Stomach (tissue), 9 donors: ENCODE measurements around the gene FTH1. TPM values are rescaled to one million over a fixed set of nuclear protein-coding genes. Genes with fewer than 3 reads are reported as not detected.

Source experiments
- DNase-seq, 2 donors: peaks; one replicate each; pipeline versions ENCODE4 v3.0.0 to v3.0.0-alpha.2; 2013 to 2019
- H3K27ac ChIP-seq, 5 donors: fragments of 200-600 bp in 4 of 5; sonication (generic) in 4 of 5; one replicate each; pipeline ENCODE4 v1.5.1; 2013 to 2019; ENCODE audit warnings: mild to moderate bottlenecking in 1 of 5, moderate library complexity in 1 of 5
- H3K27me3 ChIP-seq, 3 donors: fragments of 200-600 bp; sonication (generic); one replicate each; pipeline ENCODE4 v1.5.1; 2017 to 2019; ENCODE audit warnings: mixed run types in 1 of 3
- H3K36me3 ChIP-seq, 4 donors: fragments of 200-600 bp; sonication (generic); 1 replicate in 3 of 4; 2 replicates in 1 of 4; pipeline ENCODE4 v1.5.1; 2016 to 2019
- H3K4me1 ChIP-seq, 4 donors: fragments of 200-600 bp; sonication (generic); one replicate each; pipeline ENCODE4 v1.5.1; 2016 to 2019
- H3K4me3 ChIP-seq, 4 donors: fragments of 200-600 bp; sonication (generic) in 3 of 4; one replicate each; pipeline ENCODE4 v1.5.1; 2016 to 2019; ENCODE audit warnings: mild to moderate bottlenecking in 1 of 4
- H3K9me3 ChIP-seq, 4 donors: fragments of 200-600 bp; sonication (generic); one replicate each; pipeline ENCODE4 v1.5.1; 2016 to 2019
- CTCF ChIP-seq, 7 experiments: fragments of 450-650 bp in 4 of 7; fragments of 200-600 bp in 3 of 7; sonication (generic) in 3 of 7; IDR thresholded peaks; one replicate each; pipeline ENCODE4 v1.5.1; 2016 to 2019; ENCODE audit warnings: antibody characterized with exemption in 7 of 7, control low read depth in 2 of 7, mild to moderate bottlenecking in 1 of 7
- EP300 ChIP-seq: sonication (generic); formaldehyde crosslinking; IDR thresholded peaks from one replicate; pipeline ENCODE4 v1.6.1; 2017; ENCODE audit warnings: antibody characterized with exemption
- POLR2A ChIP-seq, 4 donors: fragments of 450-650 bp; IDR thresholded peaks; one replicate each; pipeline ENCODE4 v1.6.1; 2016; ENCODE audit warnings: antibody characterized with exemption in 4 of 4, control low read depth in 2 of 4, mild to moderate bottlenecking in 1 of 4, moderate library complexity in 1 of 4
- POLR2AphosphoS5 ChIP-seq, 3 donors: sonication (generic); formaldehyde crosslinking; IDR thresholded peaks; one replicate each; pipeline ENCODE4 v1.6.1; 2016; ENCODE audit warnings: antibody characterized with exemption in 3 of 3
- WGBS, 5 donors: extraction: QIAGEN DNeasy Blood & Tissue Kit in 3 of 5; methylation state at CpG; one replicate each; pipeline versions ENCODE4 v1.1.5 to v1.1.7; 2013 to 2018; 5-methylcytosine and 5-hydroxymethylcytosine counted together
- intact Hi-C: fragments of 100-400 bp; cut with DNase I; formaldehyde crosslinking; loops from one replicate; pipeline ENCODE4 v1.15.1; 2023; ENCODE audit warnings: low total_unique reads
- polyA plus RNA-seq, 3 donors: library from polyadenylated mRNA; stranded (reverse); fragments of 200-250 nt; gene quantifications; one replicate each; pipeline ENCODE4 v1.2.3, GENCODE V29; 2013
- total RNA-seq, 5 donors: library from RNA; depleted of rRNA; stranded (reverse); fragments of >200 nt; gene quantifications; one replicate each; pipeline versions ENCODE4 v1.1.0 to v1.2.3, GENCODE V29; 2014 to 2016
- donor health status: healthy with polysubstance abuse.
- donor health status: Bipolar disorder and iron deficiency.
- donor health status: healthy.

FTH1 gene
- total and polyA plus RNA-seq, 8 donors: 703 to 8,523 (median 2,035) TPM

DNA sequence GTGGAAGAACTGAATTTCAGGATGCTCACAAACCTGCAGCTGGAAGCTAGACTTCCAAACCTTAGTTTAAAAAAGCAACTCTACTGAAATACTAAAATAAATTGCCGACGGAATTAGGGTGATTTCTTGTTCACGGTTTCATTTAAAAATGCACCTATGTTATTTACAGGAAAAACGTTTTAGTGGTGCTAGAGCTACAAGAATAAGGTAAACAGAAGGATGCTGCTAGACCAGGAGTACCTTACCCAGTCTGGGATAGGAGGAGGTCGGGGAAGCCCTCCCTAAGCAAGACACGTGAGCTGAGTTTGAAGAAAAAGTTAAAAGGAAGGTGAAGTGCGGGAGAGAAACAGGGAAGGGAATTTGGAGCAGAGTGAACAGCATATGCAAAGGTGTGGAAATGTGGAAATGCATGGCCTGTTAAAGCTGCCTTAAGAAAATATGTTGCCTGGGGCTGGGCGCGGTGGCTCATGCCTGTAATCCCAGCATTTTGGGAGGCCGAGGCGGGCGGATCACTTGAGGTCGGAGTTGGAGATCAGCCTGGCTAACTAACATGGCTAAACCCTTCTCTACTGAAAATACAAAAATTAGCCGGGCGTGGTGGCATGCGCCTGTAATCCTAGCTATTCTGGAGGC lies 1.4 kb upstream of the FTH1 start:
- H3K36me3 ChIP-seq: peaks cover 19 to 25% (median 23%) of the 10 kb centered on the region in 4 donors
- H3K9me3 ChIP-seq: no peaks in the 10 kb centered on the region
- peaks cover 71 to 79% (median 77%) of the 10 kb centered on the region in 4 donors for H3K4me1 ChIP-seq
- intact Hi-C loops: no loop called here
- H3K27ac ChIP-seq: peak overlapping the region; percentile 99 to 100 (median 99)
- peak in 1 of 2 donors; percentile 11 for DNase-seq
- 83 to 89% (median 87%) methylated on average over 16 of the region's 16 CpGs for WGBS, 5 donors
- TF ChIP-seq POLR2A (IDR thresholded peaks at IDR 0.05): no peak
- no peak for TF ChIP-seq EP300
- no peak for TF ChIP-seq POLR2AphosphoS5 (IDR thresholded peaks at IDR 0.05)
- no peak for TF ChIP-seq CTCF (IDR thresholded peaks at IDR 0.05)
- peak overlapping the region; percentile 94 to 98 (median 96) for H3K4me3 ChIP-seq
- H3K27me3 ChIP-seq: no peaks in the 10 kb centered on the region

DNA sequence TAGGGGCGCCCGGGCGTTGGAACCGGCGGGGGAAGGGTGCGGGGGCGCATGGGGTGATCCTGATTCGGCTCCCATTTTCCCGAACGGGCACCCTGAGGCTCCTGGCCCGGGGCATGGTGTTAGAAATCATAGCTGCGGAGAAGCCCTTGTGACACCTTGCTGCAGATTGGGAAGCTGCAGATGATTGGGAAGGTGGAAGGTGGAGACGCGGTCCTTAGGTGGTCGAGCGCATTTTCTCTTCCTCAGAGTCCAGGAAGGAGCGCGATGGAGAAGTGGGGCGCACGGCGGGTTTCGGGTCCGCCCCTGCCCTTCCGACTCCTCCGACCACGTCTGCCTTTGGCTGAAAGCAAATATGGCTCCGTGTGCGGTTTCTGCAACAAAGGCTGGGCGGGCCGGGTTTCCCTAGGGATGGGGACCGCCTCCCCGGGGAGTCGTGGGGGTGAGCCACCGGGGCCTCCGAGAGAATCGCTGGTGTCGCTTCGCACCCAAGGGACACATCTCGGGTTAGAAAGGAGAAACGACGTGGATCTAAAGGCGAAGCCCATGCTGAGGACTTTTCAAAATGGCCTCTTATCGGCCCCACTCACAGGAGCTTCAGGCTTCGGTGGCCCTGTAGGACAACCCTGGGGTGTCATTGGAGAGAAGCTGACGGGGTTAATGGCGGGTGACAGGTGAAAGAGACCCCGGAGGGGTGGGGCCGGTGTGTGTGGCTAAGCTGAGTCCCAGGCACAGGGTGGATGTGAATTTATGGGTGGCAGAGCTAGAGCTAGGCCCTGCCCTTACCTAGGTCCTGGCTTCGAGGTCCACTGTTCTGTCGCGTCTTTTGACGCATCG lies 707 bp upstream of the FTH1 start:
- Histone ChIP-seq H3K9me3 (no peaks in the 10 kb centered on the region), H3K36me3 (peaks cover 20 to 32% (median 31%) of the 10 kb centered on the region in 4 donors), H3K4me3 (peak overlapping the region; percentile 94 to 98 (median 96)), H3K27ac (peak overlapping the region; percentile 99 to 100 (median 99)), H3K4me1 (peaks cover 71 to 79% (median 77%) of the 10 kb centered on the region in 4 donors), H3K27me3 (no peaks in the 10 kb centered on the region)
- intact Hi-C loops: no loop called here
- DNase-seq: peak; percentile 49 to 77
- 7 to 11% (median 9%) methylated on average over 44 to 53 of the region's 53 CpGs for WGBS, 5 donors
- TF ChIP-seq EP300 (no peak), POLR2A (IDR thresholded peaks at IDR 0.05) (no peak), CTCF (IDR thresholded peaks at IDR 0.05) (no peak), POLR2AphosphoS5 (IDR thresholded peaks at IDR 0.05) (no peak)

GRCh38 chr11:61966734-61967115 lies 709 bp downstream of the FTH1 start:
- intact Hi-C loops: no loop called here

More at GRCh38 chr11:61966734-61967115, 709 bp downstream of the FTH1 start:
- Histone ChIP-seq H3K4me1 (peaks cover 70 to 79% (median 78%) of the 10 kb centered on the region in 4 donors), H3K36me3 (peaks cover 20 to 42% (median 40%) of the 10 kb centered on the region in 4 donors), H3K4me3 (peak overlapping the region; percentile 94 to 98 (median 96)), H3K27ac (peak overlapping the region; percentile 99 to 100 (median 99)), H3K9me3 (no peaks in the 10 kb centered on the region), H3K27me3 (no peaks in the 10 kb centered on the region)
- TF ChIP-seq CTCF (IDR thresholded peaks at IDR 0.05) (no peak), EP300 (no peak), POLR2A (IDR thresholded peaks at IDR 0.05) (no peak), POLR2AphosphoS5 (IDR thresholded peaks at IDR 0.05) (no peak)
- peak in 1 of 2 donors; percentile 61 for DNase-seq
- 0 to 1% (median 0%) methylated on average over 10 to 13 of the region's 13 CpGs for WGBS, 5 donors
